ENCODE results near the gene DMAP1.

Gene DMAP1

DNA sequence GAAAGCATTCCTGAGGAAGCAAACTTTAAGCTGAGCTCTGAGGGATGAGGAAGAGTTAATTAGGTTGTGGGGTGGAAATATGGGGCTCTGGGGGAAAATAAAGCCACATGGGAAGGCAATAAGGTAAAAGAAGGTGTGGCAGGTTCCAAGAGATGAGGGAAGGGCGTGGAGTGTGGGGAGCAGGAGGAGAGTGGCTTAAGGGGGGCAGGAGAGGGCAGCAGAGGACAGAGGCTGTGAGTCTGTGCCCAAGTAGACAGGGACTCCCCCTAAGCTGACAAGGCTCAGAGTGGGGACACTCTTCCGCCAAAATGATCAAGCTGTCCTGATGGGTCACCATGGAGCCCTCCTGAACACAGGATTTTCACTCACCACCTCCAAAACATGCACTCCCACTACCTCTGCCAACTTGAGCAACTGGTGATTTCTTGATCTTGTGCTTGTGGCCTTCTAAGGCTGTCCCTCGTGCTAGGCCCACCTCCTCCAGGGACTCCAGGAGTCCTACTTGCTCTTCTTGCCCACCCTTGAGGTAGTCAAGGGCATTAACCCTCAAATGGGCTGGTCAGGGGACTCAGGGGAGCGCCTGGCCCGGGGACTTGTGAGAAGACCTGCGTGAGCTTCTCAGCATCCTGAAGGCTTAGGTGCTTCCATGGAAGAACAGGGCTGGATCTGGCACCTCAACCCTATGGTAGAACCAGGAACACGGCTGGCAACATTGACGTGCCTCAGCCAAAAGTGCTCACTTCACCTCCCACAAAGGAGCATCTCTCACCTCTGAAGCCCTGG, 23.4 kb downstream of the DMAP1 start:
- Histone ChIP-seq H3K4me3 (ENCODE audit: low read length) (no peak overlapping the region), H2AFZ (ENCODE audit: low read depth, low read length) (no peak overlapping the region), H3K36me3 (ENCODE audit: insufficient read depth, low read length) (peaks cover 6% of the 10 kb centered on the region), H3K4me1 (ENCODE audit: insufficient read depth, low read length) (peaks cover 27% of the 10 kb centered on the region), H3K9me3 (ENCODE audit: low read length) (no peaks in the 10 kb centered on the region), H3K27me3 (ENCODE audit: insufficient read depth, low read length) (no peaks in the 10 kb centered on the region)

GRCh38 chr1:44237721-44238457, 24.6 kb downstream of the DMAP1 start:
- peaks cover 4% of the 10 kb centered on the region for H3K36me3 ChIP-seq (ENCODE audit: insufficient read depth, low read length)
- H3K9me3 ChIP-seq (ENCODE audit: low read length), result no peaks in the 10 kb centered on the region
- H3K4me3 ChIP-seq (ENCODE audit: low read length), result no peak overlapping the region
- H3K4me1 ChIP-seq (ENCODE audit: insufficient read depth, low read length), result peaks cover 36% of the 10 kb centered on the region
- H2AFZ ChIP-seq (ENCODE audit: low read depth, low read length), result no peak overlapping the region
- H3K27me3 ChIP-seq (ENCODE audit: insufficient read depth, low read length), result no peaks in the 10 kb centered on the region

DNA sequence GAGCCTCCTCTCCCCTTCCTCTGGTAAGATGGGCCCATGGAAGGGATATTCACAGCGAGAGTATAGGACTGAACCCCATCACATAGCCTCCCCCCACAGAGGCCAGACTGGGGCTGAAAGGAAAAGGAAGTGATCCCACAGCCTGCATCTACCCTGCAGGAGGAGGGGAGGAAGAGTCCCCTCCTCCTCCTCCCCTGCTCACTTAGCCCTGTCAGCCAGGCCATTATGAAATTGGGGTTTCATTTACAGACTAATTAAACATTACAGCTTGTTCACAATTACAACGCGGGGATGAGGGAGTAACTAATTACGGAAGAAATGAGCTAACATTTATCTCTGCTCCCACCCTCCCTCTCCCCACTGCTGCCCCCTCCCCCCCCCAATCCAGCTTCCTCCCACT, 25.4 kb downstream of the DMAP1 start:
- peaks cover 4% of the 10 kb centered on the region for H3K36me3 ChIP-seq (ENCODE audit: insufficient read depth, low read length)
- H3K4me3 ChIP-seq (ENCODE audit: low read length), result no peak overlapping the region
- H3K27me3 ChIP-seq (ENCODE audit: insufficient read depth, low read length), result no peaks in the 10 kb centered on the region
- H3K9me3 ChIP-seq (ENCODE audit: low read length), result no peaks in the 10 kb centered on the region
- H3K4me1 ChIP-seq (ENCODE audit: insufficient read depth, low read length), result peaks cover 36% of the 10 kb centered on the region
- H2AFZ ChIP-seq (ENCODE audit: low read depth, low read length), result no peak overlapping the region

GRCh38 chr1:44239331-44239960, 26.2 kb downstream of the DMAP1 start:
- H3K36me3 ChIP-seq (ENCODE audit: insufficient read depth, low read length), result peaks cover 4% of the 10 kb centered on the region

DNA sequence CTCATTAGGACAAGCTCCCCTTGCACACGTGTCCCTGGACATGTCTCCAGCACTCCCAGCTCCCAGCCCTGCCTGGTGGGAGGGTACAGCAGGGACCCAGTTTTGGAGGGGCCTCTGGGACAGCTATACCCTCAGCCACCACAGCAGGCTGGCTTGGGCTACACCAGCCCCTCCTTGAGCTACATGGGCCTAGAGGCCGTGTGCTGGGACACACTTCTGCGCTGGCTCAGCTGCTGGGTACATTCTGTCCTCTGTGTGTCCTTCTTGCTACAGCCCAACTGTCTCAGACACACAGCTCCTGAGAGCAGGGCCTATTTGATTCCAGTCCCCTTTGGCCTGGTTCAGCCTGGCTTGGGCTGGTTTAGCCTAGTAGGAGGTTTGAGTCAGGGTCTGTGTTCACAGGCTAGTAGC, 26.7 kb downstream of the DMAP1 start:
- H3K4me1 ChIP-seq (ENCODE audit: insufficient read depth, low read length), result peaks cover 38% of the 10 kb centered on the region
- no peak overlapping the region for H3K4me3 ChIP-seq (ENCODE audit: low read length)
- H3K36me3 ChIP-seq (ENCODE audit: insufficient read depth, low read length), result peaks cover 4% of the 10 kb centered on the region
- no peaks in the 10 kb centered on the region for H3K9me3 ChIP-seq (ENCODE audit: low read length)
- no peak overlapping the region for H2AFZ ChIP-seq (ENCODE audit: low read depth, low read length)
- H3K27me3 ChIP-seq (ENCODE audit: insufficient read depth, low read length), result no peaks in the 10 kb centered on the region

More at GRCh38 chr1:44239331-44239960, 26.2 kb downstream of the DMAP1 start:
- Histone ChIP-seq H2AFZ (ENCODE audit: low read depth, low read length) (no peak overlapping the region), H3K27me3 (ENCODE audit: insufficient read depth, low read length) (no peaks in the 10 kb centered on the region), H3K4me1 (ENCODE audit: insufficient read depth, low read length) (peaks cover 36% of the 10 kb centered on the region), H3K9me3 (ENCODE audit: low read length) (no peaks in the 10 kb centered on the region), H3K4me3 (ENCODE audit: low read length) (no peak overlapping the region)

DNA sequence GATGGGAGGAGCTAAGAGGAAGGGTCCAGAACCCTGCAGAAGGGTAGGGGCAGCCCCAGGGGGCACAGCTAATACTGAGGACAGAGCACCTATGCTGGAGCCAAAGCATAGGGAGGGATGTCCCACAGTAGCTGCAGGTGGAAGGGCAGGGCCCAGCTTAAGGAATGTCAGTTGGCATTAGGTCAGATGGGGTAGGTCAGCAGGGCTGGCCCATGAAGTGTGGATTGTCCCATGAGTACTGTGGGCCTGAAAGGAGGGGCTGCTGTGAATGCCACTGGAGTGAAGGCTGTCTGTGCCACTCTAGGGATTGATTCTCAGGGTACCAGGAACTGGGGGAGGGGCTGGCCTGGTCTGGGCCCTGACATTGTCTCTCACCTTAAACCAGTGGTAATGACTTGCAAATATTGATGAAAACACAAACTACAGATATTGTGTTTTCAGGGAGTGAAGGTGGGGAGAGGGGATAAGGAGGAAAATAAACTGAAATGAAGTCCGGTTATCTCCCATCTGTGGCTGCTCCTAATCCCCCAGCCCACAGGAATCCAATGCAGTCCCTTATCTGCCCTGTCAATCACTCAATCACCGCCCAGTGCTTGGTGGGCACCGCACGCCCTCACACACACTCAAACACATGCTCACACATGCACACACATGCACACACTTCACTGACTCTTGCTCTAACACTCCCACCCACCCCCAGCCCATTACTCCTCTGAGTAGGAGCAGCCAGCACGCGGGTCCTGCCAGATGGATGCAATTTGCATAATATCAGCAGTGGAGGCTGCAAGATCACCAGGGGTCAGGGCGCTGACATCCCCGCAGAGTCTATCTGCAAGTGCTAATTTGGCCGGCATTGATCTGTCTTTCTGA, 27.8 kb downstream of the DMAP1 start:
- Histone ChIP-seq H3K4me1 (ENCODE audit: insufficient read depth, low read length) (peaks cover 38% of the 10 kb centered on the region), H2AFZ (ENCODE audit: low read depth, low read length) (no peak overlapping the region), H3K36me3 (ENCODE audit: insufficient read depth, low read length) (peaks cover 4% of the 10 kb centered on the region), H3K4me3 (ENCODE audit: low read length) (no peak overlapping the region), H3K9me3 (ENCODE audit: low read length) (no peaks in the 10 kb centered on the region), H3K27me3 (ENCODE audit: insufficient read depth, low read length) (no peaks in the 10 kb centered on the region)

- no peaks in the 10 kb centered on the region for H3K9me3 ChIP-seq (ENCODE audit: low read length)
- H2AFZ ChIP-seq (ENCODE audit: low read depth, low read length), result no peak overlapping the region
- H3K4me3 ChIP-seq (ENCODE audit: low read length), result no peak overlapping the region
- H3K27me3 ChIP-seq (ENCODE audit: insufficient read depth, low read length), result no peaks in the 10 kb centered on the region
- H3K4me1 ChIP-seq (ENCODE audit: insufficient read depth, low read length), result peaks cover 38% of the 10 kb centered on the region
- H3K36me3 ChIP-seq (ENCODE audit: insufficient read depth, low read length), result peaks cover 4% of the 10 kb centered on the region
These were observed 29.5 kb downstream of the DMAP1 start for GRCh38 chr1:44242746-44243145.

DNA sequence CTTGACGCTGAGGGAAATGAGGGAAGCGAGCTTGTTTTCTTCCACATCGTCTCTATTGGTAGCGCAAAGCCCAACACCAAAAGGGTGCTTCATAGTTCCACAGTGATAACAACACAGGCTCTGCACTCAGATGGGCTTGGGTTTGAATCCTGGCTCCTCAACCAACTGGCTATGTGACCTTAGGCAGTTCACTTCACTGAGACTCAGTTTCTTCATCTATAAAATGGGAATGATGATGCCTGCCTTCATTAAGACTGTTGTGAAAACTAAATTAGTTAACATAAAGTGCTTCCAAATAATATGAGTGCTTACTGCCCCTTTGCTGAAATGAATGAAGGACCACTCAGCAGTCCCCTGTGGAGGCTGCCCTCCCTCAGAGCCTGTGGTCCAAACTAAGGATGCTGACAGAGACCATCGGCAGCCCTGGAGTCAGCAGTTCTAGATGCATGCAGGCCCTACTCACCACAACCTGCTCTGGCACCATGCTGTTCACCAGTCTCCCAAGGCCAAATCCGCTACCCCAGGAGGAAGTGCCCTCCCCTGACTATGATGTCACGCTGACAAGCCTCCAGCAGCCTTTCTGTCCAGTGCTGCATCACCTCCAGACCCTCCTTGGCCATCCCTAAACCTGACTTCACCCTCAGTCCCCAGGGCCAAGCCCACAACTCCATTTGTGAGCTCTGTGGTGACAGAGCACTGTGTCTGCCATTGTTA, 30.7 kb downstream of the DMAP1 start:
- Histone ChIP-seq H3K4me1 (ENCODE audit: insufficient read depth, low read length) (peaks cover 38% of the 10 kb centered on the region), H2AFZ (ENCODE audit: low read depth, low read length) (no peak overlapping the region), H3K9me3 (ENCODE audit: low read length) (no peaks in the 10 kb centered on the region), H3K36me3 (ENCODE audit: insufficient read depth, low read length) (peaks cover 4% of the 10 kb centered on the region), H3K27me3 (ENCODE audit: insufficient read depth, low read length) (no peaks in the 10 kb centered on the region), H3K4me3 (ENCODE audit: low read length) (no peak overlapping the region)

DNA sequence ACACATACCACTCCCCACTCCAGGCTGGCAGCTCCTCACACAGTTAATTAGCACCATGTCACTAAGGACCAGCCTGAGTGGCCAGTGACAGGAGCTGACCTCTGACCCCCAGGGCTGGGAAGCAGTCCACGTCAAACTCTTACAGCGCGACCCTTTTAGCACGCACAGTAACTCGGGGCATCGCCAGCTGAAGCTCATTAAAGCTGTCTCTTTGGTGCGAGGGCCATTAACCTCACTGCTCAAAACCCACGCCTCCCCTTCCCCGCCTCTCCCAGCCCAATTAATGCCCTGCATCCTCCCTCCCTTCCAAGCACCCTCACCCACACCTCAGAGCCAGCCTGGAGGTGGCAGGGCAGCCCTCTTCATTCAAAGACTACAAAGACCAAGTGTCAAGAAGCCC, 31.7 kb downstream of the DMAP1 start:
- Histone ChIP-seq H3K36me3 (ENCODE audit: insufficient read depth, low read length) (peaks cover 4% of the 10 kb centered on the region), H3K27me3 (ENCODE audit: insufficient read depth, low read length) (no peaks in the 10 kb centered on the region), H3K4me3 (ENCODE audit: low read length) (no peak overlapping the region), H3K9me3 (ENCODE audit: low read length) (no peaks in the 10 kb centered on the region), H2AFZ (ENCODE audit: low read depth, low read length) (no peak overlapping the region), H3K4me1 (ENCODE audit: insufficient read depth, low read length) (peaks cover 27% of the 10 kb centered on the region)

DNA sequence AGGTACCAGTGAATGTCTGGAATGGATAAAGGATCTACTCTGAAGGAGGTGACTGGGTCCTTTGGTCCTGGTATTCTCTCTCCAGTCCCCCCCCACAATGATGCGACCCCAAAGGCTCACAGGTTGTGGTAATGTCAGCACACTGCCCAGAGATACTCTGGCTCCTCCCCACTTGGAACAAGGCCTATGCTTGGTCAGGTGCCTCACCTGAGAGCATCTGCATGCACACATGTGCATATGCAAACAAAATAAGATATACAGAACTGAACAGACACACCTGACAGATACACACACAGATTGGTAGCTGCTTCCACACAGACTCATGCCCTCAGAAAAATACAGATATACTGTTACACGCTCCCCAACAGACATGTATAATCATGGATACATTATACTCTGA, 33.5 kb downstream of the DMAP1 start:
- Histone ChIP-seq H3K4me1 (ENCODE audit: insufficient read depth, low read length) (peaks cover 10% of the 10 kb centered on the region), H3K36me3 (ENCODE audit: insufficient read depth, low read length) (peaks cover 4% of the 10 kb centered on the region), H3K27me3 (ENCODE audit: insufficient read depth, low read length) (no peaks in the 10 kb centered on the region), H3K9me3 (ENCODE audit: low read length) (no peaks in the 10 kb centered on the region), H3K4me3 (ENCODE audit: low read length) (no peak overlapping the region), H2AFZ (ENCODE audit: low read depth, low read length) (no peak overlapping the region)

GRCh38 chr1:44249543-44249942, 36.3 kb downstream of the DMAP1 start:
- no peaks in the 10 kb centered on the region for H3K27me3 ChIP-seq (ENCODE audit: insufficient read depth, low read length)
- peaks cover 4% of the 10 kb centered on the region for H3K36me3 ChIP-seq (ENCODE audit: insufficient read depth, low read length)
- H3K9me3 ChIP-seq (ENCODE audit: low read length), result no peaks in the 10 kb centered on the region
- no peak overlapping the region for H3K4me3 ChIP-seq (ENCODE audit: low read length)
- H3K4me1 ChIP-seq (ENCODE audit: insufficient read depth, low read length), result peaks cover 2% of the 10 kb centered on the region
- no peak overlapping the region for H2AFZ ChIP-seq (ENCODE audit: low read depth, low read length)

DNA sequence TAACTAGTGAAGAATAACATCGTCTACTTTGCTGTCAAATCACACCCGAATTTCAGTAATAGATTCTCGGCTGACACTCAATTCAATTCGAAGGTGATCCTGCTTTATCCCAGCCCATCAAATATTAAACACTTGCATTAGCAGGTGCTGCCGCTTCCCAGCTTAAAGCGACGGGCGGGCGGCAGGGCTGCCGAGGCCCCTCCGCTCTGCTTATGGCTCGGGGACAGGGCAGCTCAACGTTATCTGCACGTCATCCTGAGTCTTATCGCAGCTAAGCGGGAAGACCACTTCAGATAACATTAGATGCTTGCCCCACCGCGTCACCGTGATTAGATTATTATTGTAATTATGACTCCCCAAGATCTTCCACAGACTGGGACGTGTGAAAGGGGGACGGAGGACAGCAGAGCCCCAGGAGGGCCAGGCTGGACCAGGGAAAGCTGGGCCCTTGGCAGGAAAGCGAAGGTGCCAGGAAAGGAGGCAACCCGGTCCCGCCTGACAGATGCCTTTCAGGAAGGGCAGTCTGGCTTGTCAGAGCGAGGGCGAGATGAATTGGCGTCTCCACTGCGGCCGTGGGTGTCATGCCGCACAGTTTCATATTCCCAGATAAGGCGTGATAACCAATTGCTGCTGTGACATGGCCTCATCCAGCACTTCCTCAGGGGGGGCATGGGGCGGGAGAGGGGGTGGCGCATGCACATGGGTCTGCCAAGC, 37.0 kb downstream of the DMAP1 start:
- Histone ChIP-seq H3K27me3 (ENCODE audit: insufficient read depth, low read length) (no peaks in the 10 kb centered on the region), H3K36me3 (ENCODE audit: insufficient read depth, low read length) (peaks cover 4% of the 10 kb centered on the region), H3K4me1 (ENCODE audit: insufficient read depth, low read length) (no peaks in the 10 kb centered on the region), H3K4me3 (ENCODE audit: low read length) (no peak overlapping the region), H3K9me3 (ENCODE audit: low read length) (no peaks in the 10 kb centered on the region), H2AFZ (ENCODE audit: low read depth, low read length) (no peak overlapping the region)
